Measurements from ENCODE around the gene COX6B2.

GRCh38 chr19:55358493-55358892 is 4.0 kb upstream of the COX6B2 start:
- TF ChIP-seq TAF1 (conservative IDR thresholded peaks at IDR 0.05): no peak
- TF ChIP-seq, protein P1, sequence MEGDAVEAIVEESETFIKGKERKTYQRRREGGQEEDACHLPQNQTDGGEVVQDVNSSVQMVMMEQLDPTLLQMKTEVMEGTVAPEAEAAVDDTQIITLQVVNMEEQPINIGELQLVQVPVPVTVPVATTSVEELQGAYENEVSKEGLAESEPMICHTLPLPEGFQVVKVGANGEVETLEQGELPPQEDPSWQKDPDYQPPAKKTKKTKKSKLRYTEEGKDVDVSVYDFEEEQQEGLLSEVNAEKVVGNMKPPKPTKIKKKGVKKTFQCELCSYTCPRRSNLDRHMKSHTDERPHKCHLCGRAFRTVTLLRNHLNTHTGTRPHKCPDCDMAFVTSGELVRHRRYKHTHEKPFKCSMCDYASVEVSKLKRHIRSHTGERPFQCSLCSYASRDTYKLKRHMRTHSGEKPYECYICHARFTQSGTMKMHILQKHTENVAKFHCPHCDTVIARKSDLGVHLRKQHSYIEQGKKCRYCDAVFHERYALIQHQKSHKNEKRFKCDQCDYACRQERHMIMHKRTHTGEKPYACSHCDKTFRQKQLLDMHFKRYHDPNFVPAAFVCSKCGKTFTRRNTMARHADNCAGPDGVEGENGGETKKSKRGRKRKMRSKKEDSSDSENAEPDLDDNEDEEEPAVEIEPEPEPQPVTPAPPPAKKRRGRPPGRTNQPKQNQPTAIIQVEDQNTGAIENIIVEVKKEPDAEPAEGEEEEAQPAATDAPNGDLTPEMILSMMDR (IDR thresholded peaks at IDR 0.05; ENCODE audit: low read depth, low read length, missing input control): no peak
- TF ChIP-seq, protein P2, sequence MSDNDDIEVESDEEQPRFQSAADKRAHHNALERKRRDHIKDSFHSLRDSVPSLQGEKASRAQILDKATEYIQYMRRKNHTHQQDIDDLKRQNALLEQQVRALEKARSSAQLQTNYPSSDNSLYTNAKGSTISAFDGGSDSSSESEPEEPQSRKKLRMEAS (IDR thresholded peaks at IDR 0.05): no peak
- no peak for TF ChIP-seq RAD21 (IDR thresholded peaks at IDR 0.05)
- no peak for TF ChIP-seq RXRA (IDR thresholded peaks at IDR 0.05)
- no peak for TF ChIP-seq REST (IDR thresholded peaks at IDR 0.05)
- TF ChIP-seq YY1 (IDR thresholded peaks at IDR 0.05): no peak
- TF ChIP-seq JUND (IDR thresholded peaks at IDR 0.05): no peak
- TF ChIP-seq ZBTB33 (IDR thresholded peaks at IDR 0.05): no peak
- TF ChIP-seq ATF3 (IDR thresholded peaks at IDR 0.05): no peak
